K562 (cell line): ENCODE measurements around the gene ARL5C. TPM values are rescaled to one million over a fixed set of nuclear protein-coding genes. Genes with fewer than 3 reads are reported as not detected.
A peak's percentile ranks its signal among the peaks of the same experiment; 100 is the strongest.

Experiments
- ATAC-seq: fragments of 200-7000 bp; cut with Tn5 transposase; 3 replicates; pipeline ENCODE4 v1.9.1; 2020; ENCODE audit warnings: moderate library complexity
- BruUV-seq: library from RNA; stranded (reverse); fragments of 400-500 nt; replicated peaks from 2 replicates; lab custom pipeline; 2021; lab: Mats Ljungman, UMichigan
- CTCF ChIA-PET: fragments of 300-600 bp; formaldehyde crosslinking; extraction: SDS; loops from one replicate; lab custom pipeline; 2021; ENCODE audit warnings: low intra/inter-chr PET ratio; lab: Yijun Ruan, JAX
- POLR2A ChIA-PET: fragments of 300-600, 350-650 bp; sonication (Branson Sonifier 250); formaldehyde crosslinking; extraction: SDS; loops from one replicate; lab custom pipeline; 2021; ENCODE audit warnings: antibody characterized with exemption, inconsistent platforms; lab: Yijun Ruan, JAX
- DNase-seq, 4 experiments: peaks; one replicate each; pipeline versions ENCODE4 v3.0.0 to v3.0.0-alpha.2; 2011 to 2018; ENCODE audit warnings: low spot score in 3 of 4, mixed read lengths in 3 of 4; ENCODE audit errors: extremely low read depth in 1 of 4
- FAIRE-seq: peaks from 2 replicates; lab custom pipeline; 2011; peaks lifted over from hg19 to GRCh38; lab: Jason Lieb, UNC
- H2AFZ ChIP-seq: 2 replicates; pipeline ENCODE4 v1.6.0; 2011; ENCODE audit warnings: low read depth, low read length, control low read depth, inconsistent platforms
- H3K27ac ChIP-seq: fragments of 200-600 bp; 3 replicates; pipeline ENCODE4 v1.8.0; 2011; ENCODE audit warnings: low read depth, mild to moderate bottlenecking, control low read depth, inconsistent platforms, low read length, moderate library complexity, mixed read lengths; ENCODE audit errors: extremely low read depth
- H3K27me3 ChIP-seq, 2 experiments: fragments of 300-600 bp in 1 of 2; 2 replicates in 1 of 2; 3 replicates in 1 of 2; pipeline versions ENCODE4 v1.6.0 to v1.8.0; 2011; ENCODE audit warnings: inconsistent platforms in 2 of 2, low read length in 2 of 2, mild to moderate bottlenecking in 1 of 2, mixed read lengths in 1 of 2, moderate library complexity in 1 of 2; ENCODE audit not compliant: control insufficient read depth in 2 of 2, insufficient read depth in 2 of 2
- H3K36me3 ChIP-seq: fragments of 300-600 bp; 3 replicates; pipeline ENCODE4 v1.8.0; 2011; ENCODE audit warnings: mild to moderate bottlenecking, low read length, inconsistent platforms; ENCODE audit not compliant: control insufficient read depth, insufficient read depth
- H3K4me1 ChIP-seq, 2 experiments: fragments of 200-600 bp in 1 of 2; replicated peaks in 1 of 2; 2 replicates in 1 of 2; 3 replicates in 1 of 2; pipeline versions ENCODE4 v1.5.1 to v1.8.0; 2011; ENCODE audit warnings: inconsistent platforms in 2 of 2, low read length in 2 of 2, mild to moderate bottlenecking in 1 of 2, mixed read lengths in 1 of 2, moderate library complexity in 1 of 2; ENCODE audit not compliant: control insufficient read depth in 2 of 2, insufficient read depth in 2 of 2
- H3K4me2 ChIP-seq: 2 replicates; pipeline ENCODE4 v1.6.1; 2011; ENCODE audit warnings: low read length, control low read depth, inconsistent platforms, mixed read lengths; ENCODE audit not compliant: insufficient read depth
- H3K4me3 ChIP-seq: fragments of 200-600 bp; sonication (generic), shearing (Covaris generic); 2 replicates; pipeline ENCODE4 v1.5.1; 2016; ENCODE audit warnings: control low read depth, inconsistent platforms
- H3K79me2 ChIP-seq: fragments of 200-600 bp; 3 replicates; pipeline ENCODE4 v1.8.0; 2011; ENCODE audit warnings: low read length, inconsistent platforms; ENCODE audit not compliant: control insufficient read depth, insufficient read depth
- H3K9ac ChIP-seq, 2 experiments: 2 replicates each; pipeline versions ENCODE4 v1.6.0 to v1.6.1; 2011; ENCODE audit warnings: low read depth in 2 of 2, low read length in 2 of 2, control low read depth in 1 of 2, inconsistent platforms in 1 of 2, mild to moderate bottlenecking in 1 of 2, mixed read lengths in 1 of 2; ENCODE audit not compliant: insufficient read depth in 1 of 2
- H3K9me1 ChIP-seq: one replicate; pipeline ENCODE4 v1.6.0; 2011; ENCODE audit warnings: inconsistent platforms, mild to moderate bottlenecking, low read length, moderate library complexity; ENCODE audit not compliant: control insufficient read depth, insufficient read depth
- H3K9me3 ChIP-seq: replicated peaks from 2 replicates; pipeline ENCODE4 v1.5.1; 2011; ENCODE audit warnings: low read depth, low read length, inconsistent platforms; ENCODE audit not compliant: control insufficient read depth, insufficient read depth
- H4K20me1 ChIP-seq: replicated peaks from 2 replicates; pipeline ENCODE4 v1.6.1; 2011; ENCODE audit warnings: low read length, inconsistent platforms, mixed read lengths; ENCODE audit not compliant: control insufficient read depth, insufficient read depth
- CEBPB ChIP-seq: fragments of 450-650 bp; IDR thresholded peaks from 2 replicates; pipeline ENCODE4 v1.6.1; 2016; ENCODE audit warnings: missing genetic modification characterization, missing compliant biosample characterization
- NFIC ChIP-seq: fragments of 450-650 bp; IDR thresholded peaks from 2 replicates; pipeline ENCODE4 v1.6.1; 2017; ENCODE audit warnings: mild to moderate bottlenecking, inconsistent platforms
- NFIX ChIP-seq: fragments of 250-450 bp; sonication (Bioruptor Pico); IDR thresholded peaks from 2 replicates; pipeline ENCODE4 v1.4.0; 2020; ENCODE audit warnings: low read depth, mild to moderate bottlenecking, moderate library complexity
- PHF20 ChIP-seq: fragments of 450-650 bp; IDR thresholded peaks from 2 replicates; pipeline ENCODE4 v1.6.1; 2018; ENCODE audit not compliant: partially characterized antibody
- ZNF696 ChIP-seq: fragments of 250-450 bp; sonication (Bioruptor Pico); conservative IDR thresholded peaks from 2 replicates; pipeline ENCODE4 v1.4.0; 2020; ENCODE audit warnings: mild to moderate bottlenecking, moderate library complexity
- WGBS: fragments of 100-300 bp; shearing (Covaris generic); methylation state at CpG from one replicate; pipeline ENCODE4 v1.1.6; 2016; ENCODE audit warnings: low coverage, mixed read lengths; ENCODE audit not compliant: insufficient coverage; ENCODE audit errors: missing lambda C conversion rate; 5-methylcytosine and 5-hydroxymethylcytosine counted together
- in situ Hi-C: fragments of 300-500 bp; cut with MboI; formaldehyde crosslinking; loops from 4 replicates; pipeline ENCODE4 v1.15.0; 2018; ENCODE audit warnings: inconsistent platforms, mixed read lengths
- intact Hi-C: fragments of 100-400 bp; cut with micrococcal nuclease; formaldehyde crosslinking; loops from 2 replicates; pipeline ENCODE4 v1.14.2; 2022
- polyA plus RNA-seq, 8 experiments: library from polyadenylated mRNA; depleted of rRNA in 4 of 8; stranded (reverse) in 5 of 8; unstranded in 3 of 8; fragments of >200 nt; fragmentation: Nextera tagmentation in 2 of 8; fragmentation: Illumina TruSeq in 1 of 8; extraction: Ambion mirVana in 2 of 8; extraction: Trizol in 1 of 8; gene quantifications; 2 replicates each; pipeline versions ENCODE4 v1.2.1 to v1.2.3, GENCODE V29; 2011 to 2014; ENCODE audit warnings: inconsistent platforms in 1 of 8, missing spikeins in 1 of 8
- total RNA-seq, 7 experiments: library from RNA; depleted of rRNA in 6 of 7; stranded (reverse); fragments of >200 nt in 6 of 7; fragmentation: Illumina TruSeq in 2 of 7; extraction: Trizol in 2 of 7; gene quantifications; 2 replicates each; pipeline versions ENCODE4 v1.2.1 to v1.2.3, GENCODE V29; 2011 to 2021; ENCODE audit warnings: low replicate concordance in 1 of 7

ARL5C gene
- total and polyA plus RNA-seq, 9 of the 15 experiments (the other 6 are each of a cell fraction or from before 2014, with no cell fraction given) = not detected

DNA sequence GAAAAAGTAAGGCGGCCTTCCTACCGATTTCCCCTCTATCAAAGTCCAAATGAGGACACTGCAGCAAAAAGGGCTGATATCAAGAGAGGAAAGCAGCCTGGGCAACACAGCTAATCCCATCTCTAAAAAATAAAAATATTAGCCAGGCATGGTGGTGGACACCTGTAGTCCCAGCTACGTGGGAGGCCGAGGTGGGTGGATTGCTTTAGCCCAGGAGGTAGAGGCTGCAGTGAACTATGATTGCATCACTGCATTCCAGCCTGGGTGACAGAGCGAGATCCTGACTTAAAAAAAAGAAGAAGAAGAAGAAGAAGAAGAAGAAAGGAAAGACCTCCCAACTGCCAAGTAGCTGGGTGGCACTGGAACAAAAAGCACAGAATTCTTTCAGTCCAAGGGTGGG, 17.1 kb upstream of the ARL5C start (continued):
- 0 out of 2 replicates have a peak, but pooled peaks have one; percentile 10 for TF ChIP-seq CEBPB (tag)

DNA sequence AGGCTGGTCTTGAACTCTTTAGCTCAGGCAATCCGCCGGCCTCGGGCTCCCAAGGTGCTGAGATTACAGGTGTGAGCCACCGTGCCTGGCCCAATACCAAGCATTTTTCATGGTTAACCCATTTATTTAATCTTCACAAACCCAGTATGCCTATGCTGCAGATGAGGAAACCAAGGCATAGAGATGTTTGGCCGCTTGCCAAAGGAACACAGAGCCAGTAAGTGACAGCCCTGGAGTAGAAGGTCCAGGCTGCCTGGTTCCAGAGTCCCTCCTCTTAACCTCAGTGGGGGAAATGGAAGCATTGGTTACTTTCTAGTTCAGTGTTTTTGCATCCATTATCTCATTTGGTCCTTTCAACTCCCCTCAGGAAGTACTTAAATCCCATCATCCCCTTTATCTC, 15.3 kb upstream of the ARL5C start:
- POLR2A ChIA-PET = interaction anchor here (0.6 kb wide), 1 partner anchor 11 kb away, joined by 4 read pairs; no protein-coding TSS in a partner anchor
- Histone ChIP-seq H3K4me2 (no peak overlapping the region), H3K4me1 (peaks cover 0 to 10% of the 10 kb centered on the region in 2 experiments; a peak in 4 of 5 replicates), H3K9me1 (no peaks in the 10 kb centered on the region), H3K9me3 (no peaks in the 10 kb centered on the region), H2AFZ (no peak overlapping the region), H3K36me3 (peaks cover 31% of the 10 kb centered on the region; the same call in 2 of the 3 replicates), H3K9ac (no peak overlapping the region), H4K20me1 (no peaks in the 10 kb centered on the region; the same call in 1 of the 2 replicates), H3K79me2 (no peaks in the 10 kb centered on the region), H3K27me3 (no peaks in the 10 kb centered on the region), H3K27ac (no peak overlapping the region), H3K4me3 (no peak overlapping the region)
- 73% methylated on average over 5 of the region's 5 CpGs for WGBS
- FAIRE-seq (no peak), DNase-seq (no peak), ATAC-seq (no peak)
- intact Hi-C loops = no loop called here
- in situ Hi-C loops = no loop called here
- CTCF ChIA-PET = no interaction called here
- no TSS peak for BruUV-seq
- TF ChIP-seq ZNF696 (no peak), PHF20 (no peak), NFIX (CRISPR knock-in tag) (peak; percentile 61; the same call in 1 of the 2 replicates), NFIC (peak; percentile 86)
